ENCODE results near the gene THADA.
"Not testable (repeated sequence)": the region's sequence is repeated elsewhere in the genome, so short reads cannot be mapped to it uniquely, and the experiment has no call there.

THADA gene

DNA sequence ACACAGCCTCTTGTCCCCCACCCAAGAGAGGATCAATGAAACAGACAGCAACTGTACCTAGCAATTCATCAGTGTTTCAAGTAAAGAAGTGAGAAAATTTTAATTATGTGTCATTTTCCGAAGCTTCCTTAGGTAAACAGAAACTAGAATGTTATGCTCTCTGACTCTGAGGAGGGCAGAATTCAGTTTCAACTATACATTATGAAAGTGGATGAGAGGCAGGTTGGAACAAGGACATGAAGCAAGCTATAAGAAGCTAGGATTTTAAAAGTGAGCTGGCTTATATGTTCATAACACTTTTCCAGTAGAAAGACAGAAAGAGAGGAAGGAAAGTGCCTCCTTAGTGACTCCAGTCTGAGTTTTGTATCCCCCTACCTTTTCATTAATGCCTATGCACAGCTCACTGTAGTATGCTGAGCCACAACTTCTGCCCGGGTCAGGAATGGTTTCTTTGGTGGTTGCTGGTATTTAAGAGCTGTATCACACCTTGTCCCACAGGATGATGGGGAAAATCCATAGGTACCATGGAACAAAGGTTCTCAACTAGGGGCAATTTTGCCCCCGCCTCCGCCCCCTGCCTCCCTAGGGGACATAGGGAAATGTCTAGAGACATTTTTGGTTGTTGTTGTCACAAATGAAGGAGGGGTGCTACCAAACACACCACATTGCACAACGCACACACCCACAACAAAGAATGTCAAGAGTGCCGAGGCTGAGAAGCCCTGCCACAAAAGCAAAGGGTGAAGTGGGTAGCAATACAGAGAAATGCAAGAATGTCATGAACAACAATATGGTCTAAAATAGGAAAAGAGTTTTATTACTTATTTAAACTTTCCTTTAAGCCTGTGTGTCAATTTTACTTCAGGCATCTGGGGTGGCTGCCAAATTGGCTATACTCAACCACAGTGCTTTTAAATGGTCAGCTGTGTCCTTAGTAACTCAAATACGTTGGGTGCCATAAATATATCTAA, 208.5 kb downstream of the THADA start:
- no peak for DNase-seq (ENCODE audit: low spot score)

DNA sequence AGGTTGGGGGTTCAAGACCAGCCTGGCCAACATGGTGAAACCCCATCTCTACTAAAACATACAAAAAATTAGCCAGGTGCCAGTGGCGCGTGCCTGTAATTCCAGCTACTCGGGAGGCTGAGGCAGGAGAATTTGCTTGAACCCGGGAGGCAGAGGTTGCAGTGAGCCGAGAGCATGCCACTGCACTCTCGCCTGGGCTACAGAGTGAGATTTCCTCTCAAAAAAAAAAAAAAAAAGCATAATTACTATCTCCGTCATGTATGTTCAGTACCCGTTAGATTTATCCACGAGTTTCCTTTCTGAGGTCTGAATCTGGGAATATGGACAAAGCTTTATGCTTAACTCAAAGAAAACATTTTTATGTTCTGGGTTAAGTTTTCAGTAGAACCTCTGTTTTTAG, 209.2 kb downstream of the THADA start:
- DNase-seq (ENCODE audit: low spot score), result not testable (repeated sequence)

- DNase-seq (ENCODE audit: low spot score), result no peak
These were observed 211.7 kb downstream of the THADA start for GRCh38 chr2:43384143-43384542.

DNA sequence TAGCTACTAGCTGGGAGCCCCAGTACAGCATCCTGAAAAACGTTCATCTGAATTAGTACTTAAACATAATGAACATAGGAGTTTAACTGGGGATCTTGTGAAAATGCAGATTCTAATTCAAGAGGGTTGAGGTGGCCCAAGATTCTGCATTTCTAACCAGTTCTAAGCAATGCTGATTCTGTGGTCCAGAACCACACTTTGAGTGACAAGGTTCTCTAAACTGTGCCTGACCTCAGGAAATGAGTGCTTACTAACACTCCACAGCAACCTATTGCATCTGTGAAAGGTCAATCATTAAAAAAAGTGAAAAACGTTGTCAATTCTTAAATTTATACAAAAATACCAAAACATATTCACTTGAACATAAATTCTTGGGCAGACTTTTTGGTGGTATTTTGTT, 212.3 kb downstream of the THADA start:
- DNase-seq (ENCODE audit: low spot score), result no peak

DNA sequence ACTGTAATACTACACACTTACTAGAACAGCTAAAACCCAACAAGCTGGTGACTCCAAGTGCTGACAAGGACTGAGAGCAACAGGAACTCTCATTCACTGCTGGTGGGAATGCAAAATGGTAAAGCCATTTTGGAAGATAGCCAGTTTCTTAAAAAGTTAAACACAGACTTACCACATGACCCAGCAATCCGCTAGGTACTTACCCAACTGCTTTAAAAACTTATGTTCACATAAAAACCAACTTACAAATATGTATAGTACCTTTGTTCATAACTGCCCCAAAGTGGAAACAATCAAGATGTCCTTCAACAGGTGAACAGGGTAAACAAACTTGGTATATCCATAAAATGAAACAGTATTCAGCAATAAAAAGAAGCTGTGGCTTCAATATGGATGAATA, 216.3 kb downstream of the THADA start:
- DNase-seq (ENCODE audit: low spot score), result no peak

- no peak for DNase-seq (ENCODE audit: low spot score)
These were observed 218.5 kb downstream of the THADA start for GRCh38 chr2:43377327-43377726.

GRCh38 chr2:43376523-43377198, 219.2 kb downstream of the THADA start:
- DNase-seq (ENCODE audit: low spot score), result no peak

DNA sequence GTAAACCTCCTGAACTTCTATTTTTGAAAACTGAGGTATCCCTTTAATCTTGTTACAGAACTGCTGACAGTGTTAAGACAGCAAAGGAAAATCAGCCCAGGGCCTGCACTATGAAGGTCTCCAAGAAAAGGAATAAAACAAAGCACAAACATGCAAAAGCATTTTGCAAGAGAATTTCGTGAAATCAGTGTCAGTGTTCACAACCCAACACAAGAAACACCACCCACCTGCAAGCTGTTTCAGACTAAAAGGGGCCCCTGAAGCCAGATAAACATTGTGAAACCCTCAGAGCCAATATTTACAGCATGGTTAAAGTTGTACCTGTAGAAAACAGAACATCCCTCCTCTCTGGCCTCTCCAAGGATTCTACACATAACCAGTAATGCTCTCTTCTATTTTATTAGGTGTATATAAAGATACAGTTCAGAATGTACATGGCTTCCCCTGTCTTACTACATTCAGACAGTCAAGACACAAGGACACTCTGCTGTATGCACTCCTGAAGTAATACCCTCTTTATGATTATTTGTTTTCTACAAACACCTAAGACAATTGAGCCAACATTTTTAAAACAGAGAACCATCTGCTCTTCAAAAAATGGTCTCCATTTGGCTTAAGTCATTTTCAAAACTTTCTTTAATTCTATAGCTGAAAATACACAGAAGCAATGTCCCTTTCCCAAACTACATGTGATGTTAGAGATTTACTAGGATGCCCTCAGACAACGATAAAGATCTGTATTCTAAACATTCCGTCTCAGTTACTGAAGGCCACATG, 219.9 kb downstream of the THADA start:
- no peak for DNase-seq (ENCODE audit: low spot score)

GRCh38 chr2:43372416-43373081, 223.3 kb downstream of the THADA start:
- DNase-seq (ENCODE audit: low spot score), result no peak

DNA sequence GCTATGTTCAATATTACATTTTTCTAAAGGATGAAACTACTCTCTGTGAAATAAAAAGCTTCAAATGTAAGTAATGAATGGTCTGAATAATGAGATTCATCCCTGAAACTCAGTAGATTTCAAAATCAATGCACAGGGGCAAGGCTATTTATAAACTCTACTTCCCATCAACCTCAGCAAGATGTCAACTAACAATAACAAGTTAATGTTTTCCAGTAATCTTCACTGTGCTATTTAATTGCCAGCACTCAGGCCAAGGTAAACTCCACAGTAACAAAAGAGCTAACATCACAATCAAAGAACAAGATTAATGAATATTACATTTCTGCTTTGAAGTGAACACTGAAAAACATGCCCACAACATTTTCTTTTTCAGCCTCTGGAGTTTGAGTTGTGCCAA, 225.1 kb downstream of the THADA start:
- no peak for DNase-seq (ENCODE audit: low spot score)

DNA sequence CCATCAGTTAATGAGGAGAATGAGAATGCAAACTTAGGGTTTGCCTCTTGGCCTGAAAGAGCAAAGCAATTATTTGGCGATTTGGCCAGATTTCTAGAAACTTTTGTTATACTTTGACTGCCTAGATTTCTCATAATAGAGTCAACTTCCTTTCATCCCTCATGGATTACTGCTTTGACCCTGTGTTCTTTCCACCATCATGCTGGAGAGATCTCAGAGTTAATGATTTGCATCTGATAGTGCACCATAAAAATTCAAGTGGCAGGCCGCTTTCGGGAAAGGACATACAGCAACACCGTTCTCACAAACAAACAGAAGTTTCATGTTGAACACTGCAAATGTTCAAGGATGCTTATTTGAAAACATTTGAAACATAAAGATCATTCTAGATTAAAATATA, 225.7 kb downstream of the THADA start:
- DNase-seq (ENCODE audit: low spot score), result no peak

DNA sequence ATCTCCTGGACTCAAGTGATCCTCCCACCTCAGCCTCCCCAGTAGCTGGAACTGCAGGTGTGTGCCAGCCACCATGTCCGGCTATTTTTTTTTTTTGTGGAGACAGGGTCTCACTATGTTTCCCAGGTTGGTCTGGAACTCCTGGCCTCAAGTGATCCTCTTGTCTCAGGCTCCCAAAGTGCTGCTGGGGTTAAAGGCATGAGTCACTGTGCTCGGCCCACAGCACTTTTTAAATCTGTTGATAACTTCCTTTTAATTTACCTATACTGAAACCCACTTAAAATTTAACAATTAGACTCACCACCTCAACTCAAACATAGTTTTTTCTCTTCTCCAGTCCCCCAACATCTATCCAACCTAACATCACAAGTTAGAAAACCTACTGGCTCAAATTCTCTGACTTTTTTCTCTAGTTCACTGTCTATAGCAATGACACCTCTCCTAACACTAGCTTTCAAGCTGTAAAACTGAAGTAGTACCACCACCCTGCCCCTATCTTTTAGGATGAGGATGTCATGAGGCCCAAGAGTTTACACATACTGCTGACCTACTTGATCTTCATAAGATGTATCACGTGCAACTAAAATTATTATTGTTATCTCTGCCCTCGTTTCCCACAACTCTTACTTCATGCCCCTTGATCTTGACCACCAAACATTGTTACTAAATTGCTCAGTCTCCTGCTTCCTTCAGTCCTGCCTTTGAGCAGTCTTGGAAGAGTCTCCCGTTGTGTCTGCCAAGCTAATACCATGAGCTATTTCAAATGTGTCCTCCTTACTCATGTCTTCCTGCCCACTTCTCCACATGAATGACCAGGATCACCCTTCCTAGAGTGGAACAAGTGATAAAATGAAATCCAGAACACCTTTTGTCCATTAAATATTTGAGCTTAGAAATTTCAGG, 227.1 kb downstream of the THADA start:
- no peak for DNase-seq (ENCODE audit: low spot score)

- DNase-seq (ENCODE audit: low spot score), result no peak
These were observed 228.6 kb downstream of the THADA start for GRCh38 chr2:43367012-43367782.

- DNase-seq (ENCODE audit: low spot score), result no peak
These were observed 232.7 kb downstream of the THADA start for GRCh38 chr2:43363120-43363519.

- DNase-seq (ENCODE audit: low spot score), result no peak
These were observed 234.6 kb downstream of the THADA start for GRCh38 chr2:43361286-43361685.

- no peak for DNase-seq (ENCODE audit: low spot score)
These were observed 235.7 kb downstream of the THADA start for GRCh38 chr2:43360137-43360536.

- no peak for DNase-seq (ENCODE audit: low spot score)
These were observed 237.2 kb downstream of the THADA start for GRCh38 chr2:43358410-43359201.

- DNase-seq (ENCODE audit: low spot score), result no peak
These were observed 239.1 kb downstream of the THADA start for GRCh38 chr2:43356774-43357173.

DNA sequence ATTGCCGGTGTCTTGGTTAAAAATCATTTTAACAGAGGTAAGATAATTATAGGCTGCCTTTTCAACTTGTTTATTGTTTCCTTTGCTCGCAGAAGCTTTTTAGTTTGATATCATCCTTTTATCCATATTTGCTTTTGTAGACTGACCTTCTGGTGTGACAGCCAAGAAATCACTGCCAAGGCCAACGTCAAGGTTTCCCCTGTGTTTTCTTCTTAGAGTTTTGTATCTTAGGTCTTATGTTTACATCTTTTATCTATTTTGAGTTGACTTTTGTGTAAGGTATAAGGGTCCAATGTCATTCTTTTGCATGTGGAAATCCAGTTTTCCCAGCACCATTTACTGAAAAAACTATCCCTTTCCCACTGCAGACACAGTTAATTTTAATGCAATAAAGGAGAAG, 240.4 kb downstream of the THADA start:
- DNase-seq (ENCODE audit: low spot score), result no peak

All from COLO829 (cell line).